ENCODE data around the gene TFCP2L1.

The TFCP2L1 gene

GRCh38 chr2:121191191-121192170 is 93.5 kb downstream of the TFCP2L1 start:
- no peak for DNase-seq

GRCh38 chr2:121189661-121190381 is 95.2 kb downstream of the TFCP2L1 start:
- DNase-seq = no peak

DNA sequence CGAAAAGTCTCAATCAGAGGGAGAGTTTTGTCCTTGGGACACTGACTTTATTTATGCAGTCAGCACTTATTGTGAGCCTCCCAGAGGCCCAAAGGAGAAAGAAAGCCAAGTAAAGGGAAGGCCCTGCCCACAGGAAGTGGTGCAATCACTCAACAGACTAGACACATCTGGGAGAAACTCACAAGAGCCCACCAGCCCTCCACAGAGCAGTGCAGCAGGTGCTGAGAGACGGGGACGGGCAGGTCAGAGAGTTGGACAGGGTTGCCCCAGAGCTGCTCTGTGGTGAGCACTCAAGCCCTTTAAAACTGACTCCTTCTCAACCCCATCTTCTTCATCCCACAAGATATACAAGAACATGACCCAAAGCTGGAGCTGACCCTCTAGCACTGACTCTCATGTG is 96.0 kb downstream of the TFCP2L1 start:
- DNase-seq = no peak

- DNase-seq = no peak
Observed at GRCh38 chr2:121187982-121188411, 97.0 kb downstream of the TFCP2L1 start.

DNA sequence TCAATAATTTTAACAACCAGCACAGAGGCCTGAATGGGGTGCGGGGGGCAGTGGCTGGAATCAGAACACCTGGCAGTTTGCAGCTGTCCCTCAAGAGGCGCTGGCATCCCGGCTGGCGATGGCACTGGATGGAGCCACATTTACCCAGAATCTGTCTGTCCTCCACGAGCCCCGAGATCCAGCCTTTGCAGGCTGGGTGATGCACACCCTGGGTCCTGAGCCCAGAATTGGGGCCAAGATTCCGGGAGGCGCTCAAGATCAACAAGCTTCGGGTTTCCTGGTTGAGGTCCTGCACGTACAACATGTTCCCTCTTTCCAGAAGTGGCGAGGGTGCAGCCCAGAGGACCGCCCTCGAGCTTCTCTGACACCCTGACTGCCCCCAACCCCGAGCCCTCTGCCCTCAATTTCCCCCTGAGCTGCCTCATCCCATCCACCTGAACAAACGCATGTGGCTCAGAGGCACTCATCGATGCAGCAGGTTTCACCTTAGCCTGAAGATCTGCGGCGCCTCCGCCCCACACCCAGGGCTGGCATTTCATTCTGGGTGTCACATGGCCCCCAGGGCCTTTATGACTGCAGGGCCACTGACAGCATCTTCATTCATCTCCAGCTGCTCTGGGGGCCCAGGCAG is 97.5 kb downstream of the TFCP2L1 start:
- no peak for DNase-seq

GRCh38 chr2:121186261-121186660 is 98.7 kb downstream of the TFCP2L1 start:
- DNase-seq = no peak

- DNase-seq = no peak
Observed at GRCh38 chr2:121185571-121186074, 99.4 kb downstream of the TFCP2L1 start.

GRCh38 chr2:121185111-121185510 is 99.9 kb downstream of the TFCP2L1 start:
- DNase-seq = no peak

DNA sequence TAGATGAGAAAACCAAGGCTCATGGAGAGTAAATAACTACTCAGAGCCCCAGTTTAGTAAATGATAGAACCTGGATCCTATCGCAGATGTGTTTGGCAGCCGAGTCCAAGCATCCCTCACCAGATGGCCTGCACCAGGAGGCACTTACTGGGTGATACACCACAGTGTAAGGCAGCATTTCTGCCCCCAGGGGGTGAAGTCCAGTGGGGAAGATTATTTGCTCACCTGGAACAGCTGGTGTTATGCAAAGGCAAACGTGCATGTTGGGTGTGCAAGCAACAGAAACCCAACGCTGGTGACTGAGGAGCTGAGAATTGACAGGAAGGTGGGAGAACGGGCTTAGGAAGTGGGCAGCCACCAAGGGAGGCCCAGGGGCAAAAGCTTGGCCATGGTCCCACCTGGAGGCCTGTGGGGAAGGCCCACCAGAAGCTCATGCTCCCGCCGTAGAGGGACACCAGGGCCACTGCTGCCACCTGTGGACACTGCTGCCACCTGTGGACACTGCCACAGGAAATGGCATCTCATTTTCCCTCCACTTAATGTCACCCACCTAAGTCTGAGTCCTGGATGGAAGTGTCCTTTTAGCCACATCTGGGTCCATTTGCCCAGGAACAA is 100.6 kb downstream of the TFCP2L1 start:
- DNase-seq = no peak

DNA sequence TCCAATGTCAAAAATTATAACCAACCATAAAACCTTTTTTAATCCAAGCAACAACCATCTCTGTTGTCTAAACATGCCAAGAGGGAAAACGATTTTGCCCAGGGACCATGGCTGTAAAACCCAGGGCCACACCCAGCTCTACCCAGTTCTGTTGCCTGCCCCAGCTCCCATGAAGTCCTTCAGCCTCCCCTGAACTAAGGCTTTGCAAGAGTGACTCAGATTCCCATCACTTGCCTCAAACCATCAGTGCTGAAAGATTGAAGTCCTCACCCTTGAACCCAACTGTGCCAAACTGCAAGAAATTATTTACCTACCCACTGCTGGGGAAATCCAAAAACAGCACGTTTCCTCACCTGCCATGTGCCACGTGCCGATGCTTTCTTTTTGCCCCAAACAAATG is 102.5 kb downstream of the TFCP2L1 start:
- no peak for DNase-seq

DNA sequence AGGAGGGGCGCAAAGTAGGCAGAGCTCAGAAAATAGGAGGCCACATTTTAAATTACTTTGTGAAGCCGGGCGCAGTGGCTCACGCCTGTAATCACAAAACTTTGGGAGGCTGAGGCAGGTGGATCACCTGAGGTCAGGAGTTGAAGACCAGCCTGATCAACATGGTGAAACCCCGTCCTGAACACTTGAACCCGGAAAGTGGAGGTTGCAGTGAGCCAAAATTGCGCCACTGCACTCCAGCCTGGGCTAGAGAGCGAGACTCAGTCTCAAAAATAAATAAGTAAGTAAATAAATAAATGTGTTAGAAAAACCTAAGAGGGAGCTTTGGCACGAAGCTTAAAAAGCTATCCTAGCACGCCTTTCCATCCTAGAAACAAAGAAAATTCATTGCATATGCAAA is 105.5 kb downstream of the TFCP2L1 start:
- no peak for DNase-seq

DNA sequence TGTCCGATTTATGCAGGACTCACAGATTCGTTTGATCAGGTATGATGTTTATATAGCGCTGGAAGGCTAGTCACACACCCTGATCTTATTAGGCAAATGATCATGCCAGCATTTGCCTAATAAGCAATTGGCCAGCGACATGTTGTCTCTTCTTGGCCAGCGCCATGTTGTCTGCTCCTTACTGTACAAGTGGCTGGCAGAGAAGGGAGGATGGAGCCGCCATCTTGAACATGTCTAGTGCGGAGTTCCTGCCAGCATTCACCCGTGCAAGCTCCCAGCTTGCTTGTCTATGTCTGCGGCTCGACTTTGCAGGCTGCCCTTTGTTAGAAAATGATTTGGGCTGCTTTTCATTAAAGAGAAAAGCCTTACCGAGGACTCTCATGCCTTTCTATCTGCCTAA is 106.3 kb downstream of the TFCP2L1 start:
- no peak for DNase-seq

- DNase-seq = no peak
Observed at GRCh38 chr2:121177896-121178295, 107.1 kb downstream of the TFCP2L1 start.

DNA sequence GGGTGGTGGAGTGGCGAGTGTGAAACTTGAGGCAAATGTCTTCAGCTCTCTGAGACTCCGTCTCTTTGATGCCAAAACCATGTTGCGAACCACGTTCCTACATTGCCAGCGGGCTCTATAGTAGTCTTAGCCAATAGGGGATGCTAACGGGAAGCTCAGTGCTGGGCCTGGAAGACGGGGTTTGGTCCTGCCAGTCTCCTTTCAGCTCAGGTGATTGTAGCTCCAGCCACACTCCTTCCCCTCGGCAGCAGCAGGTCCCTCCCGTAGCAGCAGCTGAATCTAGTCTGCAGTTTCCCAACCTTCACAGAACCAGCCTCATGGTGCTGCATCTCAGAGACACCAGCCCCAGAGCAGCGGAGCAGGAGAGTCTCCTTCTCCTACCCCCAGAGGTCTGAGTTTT is 109.7 kb downstream of the TFCP2L1 start:
- no peak for DNase-seq

DNA sequence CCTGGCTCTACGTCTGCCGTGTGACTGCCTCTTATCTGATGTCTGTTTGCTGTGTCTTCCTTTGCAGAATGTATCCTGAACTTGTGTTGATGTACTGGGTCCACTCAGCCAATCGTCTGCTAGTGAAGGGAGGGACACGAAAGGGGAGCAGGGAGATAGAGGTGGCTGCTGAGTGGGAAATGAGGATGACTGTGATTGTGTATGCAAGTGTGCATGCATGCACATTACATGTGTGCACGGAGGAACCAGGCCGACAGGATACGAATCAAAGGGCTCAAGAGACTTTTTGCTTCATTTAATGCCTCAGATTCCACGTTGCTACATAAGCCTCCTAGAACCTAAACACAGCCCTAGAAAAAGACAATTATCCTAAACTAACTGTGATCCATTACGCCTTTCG is 111.2 kb downstream of the TFCP2L1 start:
- DNase-seq = no peak

DNA sequence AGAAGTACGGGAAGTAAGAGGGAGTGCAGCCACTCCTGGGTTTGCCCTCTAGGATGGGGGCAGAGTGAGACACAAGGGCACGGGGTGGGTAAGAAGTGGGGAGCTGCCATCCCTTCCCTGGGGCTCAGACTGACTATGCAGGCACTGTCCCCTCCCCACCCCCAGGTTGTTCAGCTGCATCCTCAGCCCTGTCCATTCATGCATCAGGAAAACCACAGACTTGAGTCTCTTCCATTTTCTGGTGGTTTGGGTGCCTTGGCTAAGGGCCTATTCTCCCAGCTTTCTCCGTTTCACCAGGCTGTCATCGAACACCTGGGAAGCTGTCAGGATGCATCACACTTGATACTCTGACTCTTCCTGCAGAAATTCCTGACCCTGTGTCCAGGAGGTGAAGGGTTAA is 111.9 kb downstream of the TFCP2L1 start:
- no peak for DNase-seq

- DNase-seq = no peak
Observed at GRCh38 chr2:121172456-121172855, 112.5 kb downstream of the TFCP2L1 start.

GRCh38 chr2:121171625-121172119 is 113.3 kb downstream of the TFCP2L1 start:
- no peak for DNase-seq

DNA sequence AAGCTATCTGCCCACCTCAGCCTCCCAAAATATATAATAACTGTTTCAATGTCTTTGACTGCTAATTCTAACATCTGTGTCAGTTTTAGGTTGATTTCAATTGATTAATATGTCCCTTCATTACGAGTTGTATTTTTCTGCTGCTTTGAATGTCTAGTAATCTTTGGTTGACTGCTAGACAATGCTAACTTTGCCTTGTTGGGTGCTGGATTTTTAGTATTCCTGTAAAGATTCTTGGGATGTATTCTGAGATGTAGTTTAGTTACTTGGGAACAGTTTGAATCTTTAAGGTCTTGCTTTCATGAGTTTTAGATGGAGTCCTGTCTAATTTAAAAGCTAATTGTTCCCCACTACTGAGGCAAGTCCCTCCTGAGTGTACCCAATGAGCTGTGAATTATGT is 114.4 kb downstream of the TFCP2L1 start:
- no peak for DNase-seq

DNA sequence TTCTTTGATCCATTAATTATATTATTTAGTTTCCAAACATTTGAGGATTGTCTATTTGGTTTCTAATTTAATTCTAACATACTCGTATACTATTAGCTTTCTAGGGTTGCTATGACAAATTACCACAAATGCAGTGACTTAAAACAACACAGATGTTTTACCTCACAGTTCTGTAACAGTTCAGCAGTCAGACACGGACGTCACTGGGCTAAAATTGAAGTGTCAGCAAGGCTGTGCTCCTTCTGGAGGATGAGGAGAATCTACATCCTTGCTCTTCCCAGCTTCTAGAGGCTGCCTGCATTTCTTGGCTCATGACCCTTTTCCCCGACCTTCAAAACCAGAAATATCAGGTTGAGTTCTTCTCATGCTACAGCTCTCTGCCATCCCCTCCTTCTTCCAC is 117.6 kb downstream of the TFCP2L1 start:
- no peak for DNase-seq

Data from NCI-H1694 treated with DMSO at 0.1 percent for 48 hours (cell line).